GM19035 (cell line): ENCODE data around the gene TBCEL.
"Not testable (repeated sequence)": the region's sequence is repeated elsewhere in the genome, so short reads cannot be mapped to it uniquely, and the experiment has no call there.

ENCODE experiments used
- ATAC-seq: cut with Tn5 transposase; IDR thresholded peaks from one replicate; pipeline ENCODE4 v1.9.1; 2021; ENCODE audit not compliant: unreplicated experiment

Gene TBCEL

DNA sequence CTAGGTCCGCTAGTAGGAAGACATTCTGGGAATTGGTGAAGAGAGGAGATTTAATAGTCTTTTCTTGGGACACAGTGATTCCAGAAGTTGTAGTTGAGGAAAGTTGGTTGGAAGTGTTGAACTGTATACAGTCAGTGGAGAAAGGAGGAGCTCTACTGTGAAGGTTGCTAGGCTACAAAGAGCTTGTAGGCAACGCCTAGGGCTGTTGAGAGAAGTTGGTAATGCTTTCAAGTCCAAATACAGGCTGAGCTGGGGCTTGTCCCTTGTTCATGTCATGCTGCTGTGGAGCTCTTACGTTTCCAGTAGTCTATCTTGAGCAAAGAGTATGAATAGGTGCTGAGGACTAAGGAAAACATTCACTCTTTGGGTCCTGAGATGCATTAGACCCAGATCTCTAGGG, 1.1 kb downstream of the TBCEL start:
- ATAC-seq = no peak

DNA sequence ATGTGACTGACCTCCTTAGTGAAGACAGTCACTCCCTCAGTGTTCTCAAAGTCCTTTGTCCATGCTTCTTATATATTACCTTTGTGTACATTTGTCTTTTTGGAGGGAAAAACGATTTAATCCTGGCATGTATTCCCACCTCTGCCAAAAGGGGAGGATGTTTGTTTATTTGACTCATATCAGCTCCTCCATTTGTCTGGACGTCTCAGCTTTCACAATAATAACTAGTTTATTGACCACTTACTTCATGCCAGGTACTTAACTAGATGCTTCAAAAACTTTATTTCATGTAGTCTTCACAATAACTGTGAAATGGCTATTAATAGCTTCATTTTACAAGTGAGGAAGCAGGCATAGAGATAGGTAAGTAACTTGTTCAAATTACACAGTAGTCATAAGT, 5.3 kb downstream of the TBCEL start:
- no peak for ATAC-seq

DNA sequence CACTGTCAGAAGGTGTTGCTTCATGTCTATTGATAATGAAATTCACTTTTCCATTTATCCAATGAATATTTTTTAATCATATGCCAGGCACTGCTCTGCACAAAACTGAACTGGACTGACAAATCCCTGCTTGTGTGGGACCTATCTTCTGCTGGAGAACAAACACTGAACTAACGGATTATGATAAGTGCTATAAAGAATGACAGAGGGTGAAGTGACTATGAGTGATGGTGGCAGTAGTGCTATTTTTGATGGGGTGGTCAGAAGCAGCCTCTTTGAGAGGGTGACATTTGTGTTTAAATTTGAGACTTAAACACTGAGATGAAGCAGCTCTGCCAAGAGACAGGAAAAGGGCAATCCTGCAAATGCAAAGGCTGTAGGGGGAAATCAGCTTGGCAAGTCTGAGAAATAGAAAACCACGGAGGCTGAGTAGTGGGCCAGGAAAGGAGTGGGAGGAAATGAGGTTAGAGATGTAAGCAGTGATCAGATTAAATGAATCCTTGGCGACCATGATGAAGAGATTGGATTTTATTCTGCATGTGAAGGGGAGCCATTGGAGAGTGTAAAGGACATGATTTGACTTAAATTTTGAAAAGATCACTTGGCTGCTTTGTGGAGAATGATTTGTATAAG, 6.0 kb downstream of the TBCEL start:
- no peak for ATAC-seq

DNA sequence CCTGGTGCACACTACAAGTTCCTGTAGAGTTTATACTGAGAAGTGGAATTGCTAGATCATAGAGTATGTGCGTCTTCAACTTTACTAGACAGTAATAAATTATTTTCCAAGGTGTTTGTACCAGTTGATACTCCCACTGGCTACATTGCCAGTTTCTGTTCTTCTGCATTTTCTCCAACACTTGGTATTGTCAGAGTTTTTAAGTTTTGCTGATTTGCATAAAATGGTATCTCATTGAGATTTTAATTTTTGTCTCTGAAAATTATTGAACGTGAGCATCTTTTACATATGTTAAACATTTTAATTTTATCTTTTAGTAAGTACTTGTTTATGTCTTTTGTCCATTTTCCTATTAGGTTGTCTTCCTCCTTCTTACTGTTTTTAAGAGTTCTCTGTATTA, 7.3 kb downstream of the TBCEL start:
- ATAC-seq = no peak

DNA sequence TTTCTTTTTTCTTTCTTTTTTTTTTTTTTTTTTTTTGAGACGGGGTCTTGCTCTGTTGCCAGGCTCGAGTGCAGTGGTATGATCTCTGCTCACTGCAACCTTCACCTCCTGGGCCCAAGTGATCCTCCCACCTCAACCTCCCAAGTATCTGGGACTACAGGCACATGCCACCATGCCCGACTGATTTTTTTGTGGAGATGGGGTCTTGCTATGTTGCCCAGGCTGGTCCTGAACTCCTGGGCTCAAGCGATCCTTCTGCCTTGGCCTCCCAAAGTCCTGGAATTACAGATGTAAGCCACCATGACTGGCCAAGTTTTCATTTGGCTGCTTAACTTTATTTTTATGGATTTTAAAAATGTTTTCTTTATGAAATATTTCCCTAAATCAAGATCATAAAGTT, 7.7 kb downstream of the TBCEL start:
- not testable (repeated sequence) for ATAC-seq

DNA sequence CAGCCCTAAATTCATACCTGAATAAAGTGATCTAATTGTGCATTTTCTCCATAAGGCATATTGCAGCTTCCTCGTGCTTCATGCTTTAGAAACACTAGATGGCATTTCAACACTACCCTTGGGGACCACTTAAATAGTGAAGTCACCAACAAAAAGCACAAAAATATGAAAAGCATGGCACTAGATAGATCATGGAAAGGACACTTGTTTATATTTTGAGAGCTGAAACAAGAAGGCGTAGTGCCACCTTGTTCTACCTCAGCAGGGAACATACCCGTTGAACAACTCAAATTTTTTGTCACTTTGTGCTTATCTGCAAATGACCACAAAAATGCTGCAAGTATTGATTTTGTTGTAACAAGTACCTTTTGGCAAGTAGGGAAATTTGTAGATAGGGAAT, 8.6 kb downstream of the TBCEL start:
- no peak for ATAC-seq

DNA sequence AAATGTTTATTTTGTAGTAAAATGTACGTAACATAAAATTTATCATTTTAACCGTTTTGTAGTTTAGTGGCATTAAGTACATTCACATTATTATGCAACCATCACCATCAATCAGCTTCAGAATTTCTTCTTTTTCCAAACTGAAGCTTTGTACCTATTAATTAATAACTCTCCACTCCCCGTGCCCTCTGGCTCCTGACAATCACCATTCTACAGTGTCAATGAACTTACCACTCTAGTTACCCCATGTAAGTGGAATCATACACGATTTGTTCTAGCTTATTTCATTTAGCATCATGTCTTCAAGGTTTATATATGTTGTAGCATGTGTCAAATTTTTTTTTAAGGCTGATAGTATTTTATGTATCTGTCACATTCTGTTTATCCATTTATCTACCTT, 9.7 kb downstream of the TBCEL start:
- no peak for ATAC-seq

DNA sequence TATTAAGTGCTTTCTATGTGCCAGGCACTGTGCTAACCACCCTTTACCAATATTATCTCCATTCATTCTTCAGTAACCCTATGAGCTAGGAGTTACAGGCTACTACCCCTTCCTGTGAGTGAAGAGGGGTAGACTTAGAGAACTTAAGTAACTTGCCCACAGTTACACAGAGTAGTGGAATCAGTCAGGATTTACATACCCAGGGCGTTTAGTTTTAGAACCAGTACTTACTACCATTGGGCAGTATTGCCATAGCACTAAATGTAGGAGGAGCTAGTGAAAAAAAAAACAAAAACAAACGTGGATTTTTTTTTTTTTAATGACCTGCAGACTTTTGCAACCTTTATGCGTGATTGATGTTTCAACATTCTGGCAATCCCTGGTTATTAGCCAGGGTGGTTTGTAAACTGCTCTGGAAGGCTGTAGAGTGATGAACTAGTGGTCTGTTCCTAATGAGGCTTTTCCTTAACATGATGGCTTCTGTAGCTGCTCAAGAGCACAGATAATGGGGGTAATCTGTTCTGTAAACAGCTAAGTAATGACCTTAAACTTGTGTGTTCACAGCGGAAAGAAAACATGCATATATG, 11.4 kb downstream of the TBCEL start:
- no peak for ATAC-seq

DNA sequence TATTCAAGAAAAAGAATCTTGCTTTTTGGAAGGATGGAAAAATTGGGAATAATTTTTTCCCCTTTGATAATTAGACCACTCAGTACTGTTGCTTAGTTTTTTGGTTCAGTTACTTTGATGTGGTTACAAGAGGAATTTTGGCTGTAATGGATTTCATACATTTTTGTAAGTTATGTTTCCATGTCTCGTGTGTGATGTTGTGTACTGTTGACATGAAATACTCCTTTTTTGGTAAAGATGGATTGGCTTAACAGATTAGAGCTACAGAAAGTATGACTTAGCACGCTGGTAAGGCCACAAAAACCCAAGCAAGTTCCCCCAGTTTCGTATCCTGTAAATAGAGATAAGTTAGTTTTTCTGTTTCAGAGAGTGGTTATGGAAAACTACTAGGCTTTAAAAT, 11.9 kb downstream of the TBCEL start:
- ATAC-seq = no peak

DNA sequence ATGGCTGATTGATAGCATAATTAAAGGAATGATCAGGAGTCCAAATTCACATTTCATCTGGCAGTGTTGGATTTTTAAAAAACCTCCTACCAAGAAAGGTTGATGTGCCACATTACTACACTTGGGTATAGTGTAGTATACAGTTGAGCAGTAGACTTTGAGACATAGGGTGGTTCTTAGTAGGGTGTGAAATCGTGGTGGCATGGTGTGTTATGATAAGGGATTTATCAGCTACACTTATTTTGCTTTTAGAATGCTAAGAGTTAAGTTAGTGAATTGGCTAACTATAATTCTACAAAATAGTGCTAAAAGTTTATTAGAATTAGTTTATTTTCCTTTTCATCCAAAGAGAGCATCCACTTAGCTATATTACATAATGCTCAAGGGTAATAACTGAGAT, 13.1 kb downstream of the TBCEL start:
- no peak for ATAC-seq

DNA sequence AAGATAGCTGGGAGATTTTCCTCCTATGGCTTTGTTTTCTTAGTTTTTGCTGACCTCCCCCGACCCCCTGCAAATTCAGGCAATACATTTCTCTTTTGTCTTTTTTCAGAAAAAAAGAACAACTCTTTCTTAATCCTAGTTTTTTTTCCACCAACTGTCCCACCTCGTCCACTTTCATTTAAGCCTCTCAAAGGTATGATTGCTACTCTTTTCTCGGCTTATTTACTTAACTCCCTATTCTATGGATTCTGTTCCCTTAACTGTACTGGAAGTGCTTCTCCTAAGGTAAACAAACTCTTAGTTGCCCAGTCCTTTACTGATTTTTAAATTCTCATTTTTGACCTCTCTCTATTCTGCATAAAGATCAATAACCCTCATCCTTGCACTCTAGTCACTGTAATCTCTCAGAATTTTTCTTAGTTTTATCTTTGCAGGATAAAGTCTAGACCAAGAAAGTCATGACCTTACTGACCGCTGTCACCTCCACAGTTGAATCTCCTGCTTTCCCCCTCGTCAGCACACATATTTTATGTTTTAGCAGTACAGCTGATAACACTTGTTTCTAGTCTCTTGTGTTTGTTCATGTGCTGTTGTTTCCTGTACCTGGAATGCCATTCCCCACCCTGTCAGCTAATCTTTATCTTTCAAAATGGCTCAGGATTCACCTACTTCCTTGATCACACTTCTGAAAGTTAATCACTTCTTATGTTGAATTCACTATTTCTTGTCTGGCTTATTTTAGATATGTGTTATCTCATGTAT, 14.9 kb downstream of the TBCEL start:
- no peak for ATAC-seq

DNA sequence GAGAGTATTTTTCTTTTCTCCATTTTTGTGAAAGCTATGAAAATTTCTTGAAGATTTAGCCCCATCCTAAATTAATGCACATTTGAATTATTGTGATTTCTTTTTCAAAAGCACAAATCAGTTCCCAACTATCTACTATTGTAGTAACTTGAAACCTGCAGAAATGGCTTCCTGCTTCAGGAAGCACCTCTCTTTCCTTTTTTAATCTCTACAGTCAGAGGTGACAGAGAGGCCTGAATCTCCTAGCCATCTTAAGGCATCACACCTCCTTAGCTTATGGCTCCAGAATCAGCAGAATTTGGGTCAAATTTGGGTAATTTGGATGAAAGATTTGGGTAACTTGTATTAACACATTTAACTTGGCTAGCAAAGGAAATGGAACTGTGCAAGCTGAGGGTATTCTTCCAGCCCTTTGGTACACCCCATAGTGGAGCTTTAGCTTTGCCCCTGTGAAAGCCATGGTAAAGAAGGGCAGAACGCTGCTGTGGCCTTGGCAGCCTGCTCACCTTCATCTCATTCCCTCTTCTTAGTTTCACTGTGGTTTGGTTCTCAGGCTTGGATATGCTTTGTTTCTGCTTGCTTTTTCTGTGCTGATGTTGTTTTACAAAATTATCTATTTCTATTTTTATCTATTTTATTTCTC, 16.2 kb downstream of the TBCEL start:
- ATAC-seq = no peak

DNA sequence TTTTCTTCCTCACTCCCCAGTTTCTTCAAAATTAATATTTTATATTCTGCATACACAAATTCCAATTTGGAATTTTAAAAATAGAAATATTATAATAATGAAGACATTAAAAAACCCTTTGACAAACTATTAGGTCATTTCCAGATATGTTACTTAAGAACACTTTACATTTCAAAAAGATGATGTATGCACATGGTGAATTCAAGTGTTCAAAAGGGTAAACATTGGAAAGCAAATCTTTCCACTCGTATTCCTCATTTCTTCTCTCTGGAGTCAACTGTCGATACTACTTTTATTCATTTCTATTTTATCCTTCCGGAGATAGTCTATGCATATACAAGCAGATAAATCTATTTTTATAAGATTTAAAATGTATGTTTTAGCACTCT, 16.7 kb downstream of the TBCEL start:
- no peak for ATAC-seq

DNA sequence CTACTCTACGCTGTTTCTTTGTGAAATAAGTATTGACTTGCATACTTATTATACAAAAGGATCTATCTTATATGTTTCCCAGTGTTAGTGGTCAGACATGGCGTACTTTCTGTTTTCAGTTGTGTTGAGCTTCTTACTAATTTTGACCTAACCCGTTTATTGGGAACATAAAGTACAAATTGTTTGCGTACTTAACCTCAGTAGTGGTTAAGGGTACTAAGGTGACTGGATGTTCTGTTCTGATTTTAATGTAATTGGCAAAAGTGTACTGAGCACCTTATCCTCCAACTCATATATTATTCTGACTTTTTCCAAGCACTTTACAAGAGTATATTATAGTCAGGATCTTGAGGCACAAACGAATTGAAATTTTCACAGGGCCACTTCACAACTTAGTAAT, 17.2 kb downstream of the TBCEL start:
- no peak for ATAC-seq

DNA sequence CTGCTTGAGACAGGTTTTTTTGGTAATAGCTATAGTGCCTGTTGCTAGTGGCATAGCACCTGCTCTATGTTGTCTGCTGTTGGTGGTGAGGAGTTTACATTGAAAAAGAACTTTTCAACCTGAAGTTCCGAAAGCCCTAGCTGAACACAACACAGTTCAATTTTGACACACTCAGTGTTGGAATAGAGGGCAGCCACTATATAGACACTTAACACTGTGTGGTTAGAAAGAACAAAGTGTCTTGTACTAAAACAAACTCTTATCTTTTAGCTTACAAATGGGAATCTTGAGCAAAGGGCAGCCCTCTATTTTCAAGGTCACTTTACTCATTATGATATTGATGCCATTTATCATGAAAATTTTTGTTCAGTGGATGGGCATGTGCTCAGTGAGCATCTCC, 18.4 kb downstream of the TBCEL start:
- no peak for ATAC-seq

DNA sequence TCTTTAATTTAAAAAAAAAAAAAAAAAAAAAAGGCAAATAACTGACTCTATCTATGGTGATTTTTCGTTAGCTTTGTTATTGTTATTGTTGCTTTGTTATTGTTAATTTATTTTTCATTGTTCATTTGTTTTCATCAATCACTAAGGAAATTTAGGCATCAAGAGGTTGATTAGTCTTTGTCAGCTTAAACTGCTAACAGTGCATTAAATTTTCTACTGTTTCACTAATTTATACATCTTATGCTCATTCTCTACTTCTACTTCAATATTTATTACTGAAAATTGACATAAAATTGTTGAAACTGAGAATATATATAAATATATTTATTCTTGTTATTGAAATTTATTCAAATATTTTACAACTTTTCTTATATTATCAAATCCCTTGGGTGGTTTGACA, 24.0 kb downstream of the TBCEL start:
- ATAC-seq = no peak

DNA sequence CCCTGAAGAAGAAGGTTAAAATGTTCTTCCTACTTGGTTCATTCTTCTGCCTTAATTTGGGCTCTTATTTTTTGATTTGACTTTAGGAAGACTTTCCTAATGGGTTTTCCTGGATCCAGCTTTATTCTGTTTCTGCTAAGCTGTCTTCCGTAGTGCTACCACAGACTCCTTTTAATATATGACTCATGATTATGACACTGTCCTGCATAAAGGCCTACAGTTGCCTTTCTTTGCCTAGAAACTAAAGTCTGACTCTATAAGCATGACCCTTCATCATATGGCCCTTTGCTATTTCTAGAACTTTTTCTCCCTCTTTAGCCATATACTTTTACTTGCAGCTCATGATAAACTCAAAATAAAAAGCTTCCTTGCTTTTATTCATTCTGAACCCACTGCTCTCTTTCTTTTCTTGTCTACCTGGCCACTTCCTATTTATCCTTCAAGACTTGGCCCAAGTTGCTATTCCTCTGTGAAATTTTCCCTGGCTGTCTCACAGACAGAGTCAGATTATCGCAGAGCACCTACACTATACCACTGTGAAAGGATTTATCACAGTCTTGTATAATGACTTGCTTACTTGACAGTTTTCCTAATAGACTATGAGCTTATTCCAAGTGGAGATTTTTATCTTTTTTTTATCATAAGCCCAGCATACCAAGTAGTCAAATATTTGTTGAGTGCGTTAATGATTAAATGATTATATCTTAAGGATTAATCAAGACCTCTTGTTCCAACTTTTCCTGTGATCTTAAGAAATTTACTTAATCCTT, 24.7 kb downstream of the TBCEL start:
- no peak for ATAC-seq

DNA sequence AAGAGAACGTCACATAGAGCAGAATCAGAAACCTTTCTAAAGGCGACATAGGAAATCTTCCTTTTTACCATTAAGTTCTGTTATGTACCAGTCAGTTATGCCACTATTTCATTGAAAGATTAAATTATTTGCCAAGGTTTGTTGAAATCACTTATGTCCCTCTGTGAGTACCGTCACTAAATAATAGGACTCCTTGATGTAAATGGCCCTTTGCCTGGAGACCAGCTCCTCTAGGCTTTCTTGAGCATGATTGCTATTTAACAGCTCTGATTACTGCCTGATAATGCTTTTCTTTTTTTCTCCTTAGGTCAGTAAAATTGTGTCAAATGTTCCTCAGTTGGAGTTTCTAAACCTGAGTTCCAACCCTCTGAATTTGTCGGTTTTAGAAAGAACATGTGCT, 29.3 kb downstream of the TBCEL start:
- no peak for ATAC-seq

DNA sequence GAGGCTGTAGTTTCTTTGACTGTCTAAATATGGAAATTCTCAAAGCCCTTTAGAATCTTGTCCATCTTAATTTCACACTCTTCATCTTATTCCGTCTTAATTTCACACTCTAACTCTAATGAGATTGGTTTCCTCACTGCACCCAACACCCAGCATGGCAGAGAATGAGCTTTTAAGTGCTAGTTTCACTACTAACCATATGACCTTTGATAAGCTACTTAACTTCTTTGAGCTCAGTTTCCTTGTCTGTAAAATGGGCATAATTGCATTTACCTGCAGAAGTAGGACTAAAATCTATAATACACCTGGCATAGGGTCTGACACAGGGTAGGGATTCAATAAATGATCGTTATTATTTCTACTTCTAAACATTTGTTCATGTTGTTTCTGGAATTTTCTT, 30.4 kb downstream of the TBCEL start:
- no peak for ATAC-seq

DNA sequence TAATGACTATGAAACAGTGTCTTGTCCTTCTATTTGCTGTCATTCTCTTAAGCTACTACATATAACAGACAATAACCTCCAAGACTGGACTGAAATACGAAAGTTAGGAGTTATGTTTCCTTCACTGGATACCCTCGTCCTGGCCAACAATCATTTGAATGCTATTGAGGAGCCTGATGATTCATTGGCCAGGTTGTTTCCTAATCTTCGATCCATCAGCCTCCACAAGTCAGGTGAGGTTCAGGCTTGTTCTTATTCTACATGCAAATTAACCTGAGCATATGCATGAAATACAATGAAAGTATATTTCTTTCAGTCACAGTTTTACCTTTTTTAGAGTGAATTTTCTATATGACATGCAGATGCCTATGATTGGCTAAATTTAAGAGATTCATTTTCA, 31.2 kb downstream of the TBCEL start:
- no peak for ATAC-seq

DNA sequence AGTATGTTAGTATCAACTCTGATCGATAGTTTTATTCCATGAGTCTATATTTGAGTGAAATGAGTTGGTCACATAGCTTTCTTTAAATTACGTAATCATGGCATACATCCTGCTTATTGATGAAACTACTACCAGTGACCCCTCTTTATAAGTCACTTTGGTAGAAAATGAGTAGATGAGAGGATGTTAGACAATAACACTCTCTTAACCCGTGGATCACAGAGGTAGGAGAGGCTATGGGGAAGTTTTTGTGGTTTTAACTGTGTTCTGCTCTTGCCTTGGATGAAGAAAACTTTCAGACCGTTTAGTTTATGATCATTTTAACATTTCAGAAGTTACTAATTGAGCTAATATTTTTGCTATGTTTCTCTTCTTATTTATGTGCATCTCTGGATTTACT, 34.0 kb downstream of the TBCEL start:
- ATAC-seq = no peak
